Spleen (tissue), 11 donors: Measurements from ENCODE around the gene TCAF1. TPM values are rescaled to one million over a fixed set of nuclear protein-coding genes. Genes with fewer than 3 reads are reported as not detected.

Experiments
- DNase-seq: peaks from one replicate; pipeline ENCODE4 v3.0.0-alpha.2; 2020
- H3K27ac ChIP-seq, 8 donors: fragments of 200-600 bp; sonication (generic) in 7 of 8; 1 replicate in 4 of 8; 2 replicates in 4 of 8; pipeline versions ENCODE4 v1.5.0 to v1.8.0; 2016 to 2021; ENCODE audit warnings: inconsistent platforms in 4 of 8, mild to moderate bottlenecking in 4 of 8, moderate library complexity in 1 of 8
- H3K27me3 ChIP-seq, 7 donors: fragments of 200-600 bp; sonication (generic) in 6 of 7; replicated peaks in 1 of 7; 1 replicate in 4 of 7; 2 replicates in 3 of 7; pipeline versions ENCODE4 v1.5.0 to v1.8.0; 2016 to 2021; ENCODE audit warnings: inconsistent platforms in 3 of 7, mild to moderate bottlenecking in 1 of 7
- H3K36me3 ChIP-seq, 6 donors: fragments of 200-600 bp; sonication (generic) in 5 of 6; 1 replicate in 4 of 6; 2 replicates in 2 of 6; pipeline versions ENCODE4 v1.5.0 to v1.8.0; 2016 to 2021; ENCODE audit warnings: inconsistent platforms in 2 of 6
- H3K4me1 ChIP-seq, 6 donors: fragments of 200-600 bp; sonication (generic) in 5 of 6; 1 replicate in 3 of 6; 2 replicates in 3 of 6; pipeline versions ENCODE4 v1.5.0 to v1.8.0; 2016 to 2021; ENCODE audit warnings: inconsistent platforms in 3 of 6
- H3K4me3 ChIP-seq, 8 donors: fragments of 200-600 bp; sonication (generic) in 7 of 8; 1 replicate in 4 of 8; 2 replicates in 4 of 8; pipeline versions ENCODE4 v1.5.0 to v1.8.0; 2016 to 2021; ENCODE audit warnings: inconsistent platforms in 4 of 8, mild to moderate bottlenecking in 4 of 8, moderate library complexity in 2 of 8
- H3K9me3 ChIP-seq, 8 donors: fragments of 200-600 bp; sonication (generic) in 7 of 8; 1 replicate in 4 of 8; 2 replicates in 4 of 8; pipeline versions ENCODE4 v1.5.0 to v1.8.0; 2016 to 2021; ENCODE audit warnings: inconsistent platforms in 4 of 8
- CTCF ChIP-seq, 11 experiments: fragments of 200-600 bp in 7 of 11; fragments of 450-650 bp in 4 of 11; sonication (generic) in 4 of 11; IDR thresholded peaks in 8 of 11; conservative IDR thresholded peaks in 3 of 11; 1 replicate in 7 of 11; 2 replicates in 4 of 11; pipeline versions ENCODE4 v1.4.0 to v1.8.0; 2016 to 2021; ENCODE audit warnings: antibody characterized with exemption in 11 of 11, inconsistent platforms in 4 of 11, mild to moderate bottlenecking in 1 of 11
- POLR2A ChIP-seq, 3 donors: fragments of 450-650 bp; IDR thresholded peaks; one replicate each; pipeline ENCODE4 v1.5.1; 2017; ENCODE audit warnings: antibody characterized with exemption in 3 of 3, mild to moderate bottlenecking in 1 of 3
- POLR2AphosphoS5 ChIP-seq, 3 donors: sonication (generic); formaldehyde crosslinking; IDR thresholded peaks; one replicate each; pipeline ENCODE4 v1.5.1; 2017; ENCODE audit warnings: antibody characterized with exemption in 3 of 3
- WGBS, 5 donors: extraction: QIAGEN DNeasy Blood & Tissue Kit in 3 of 5; methylation state at CpG; one replicate each; pipeline versions ENCODE4 v1.1.5 to v1.1.7; 2013 to 2018; 5-methylcytosine and 5-hydroxymethylcytosine counted together
- intact Hi-C: fragments of 100-400 bp; cut with DNase I; formaldehyde crosslinking; loops from one replicate; pipeline ENCODE4 v1.15.0; 2023; ENCODE audit warnings: low total_unique reads
- polyA plus RNA-seq, 3 donors: library from polyadenylated mRNA; stranded (reverse); fragments of 200-250 nt; gene quantifications; one replicate each; pipeline ENCODE4 v1.2.1, GENCODE V29; 2013
- total RNA-seq, 7 donors: library from RNA; depleted of rRNA in 3 of 7; stranded (reverse); fragments of >200 nt in 3 of 7; fragmentation: NEBNext Ultra II Directional in 4 of 7; extraction: Animal tissue kit (Norgen Biotek cat#: 25700) in 4 of 7; gene quantifications; one replicate each; pipeline versions ENCODE4 v1.1.0 to v1.2.1, GENCODE V29; 2016 to 2021
- donor health status: healthy with polysubstance abuse.
- donor health status: DM: no; HTN: no; CAD: no; lungs with moderate emphysema.
- donor health status: DM: no; HTN: no; CAD: no.
- donor health status: Bipolar disorder and iron deficiency.
- donor health status: healthy.
- donor health status: DM: no; HTN: no; CAD: no.
- donor health status: DM: yes; HTN: yes; CAD: no.

TCAF1 gene
- total and polyA plus RNA-seq, 10 donors = 3.8 to 39.6 (median 27.1) TPM

GRCh38 chr7:143906895-143907294 is 4.9 kb upstream of the TCAF1 start:
- TF ChIP-seq POLR2AphosphoS5 (IDR thresholded peaks at IDR 0.05) (no peak), POLR2A (IDR thresholded peaks at IDR 0.05) (no peak), CTCF (IDR thresholded peaks at IDR 0.05 in 8 of 11, conservative IDR thresholded peaks at IDR 0.05 in 3 of 11) (no peak)
- WGBS, 5 donors = 94 to 99% (median 96%) methylated on average over 5 of the region's 5 CpGs
- Histone ChIP-seq H3K4me3 (no peak overlapping the region), H3K36me3 (no peaks in the 10 kb centered on the region), H3K9me3 (no peaks in the 10 kb centered on the region), H3K4me1 (peaks cover 0 to 7% (median 1%) of the 10 kb centered on the region in 6 donors), H3K27ac (no peak overlapping the region), H3K27me3 (no peaks in the 10 kb centered on the region)
- no peak for DNase-seq
- intact Hi-C loops = no loop called here

- no peak for TF ChIP-seq POLR2AphosphoS5 (IDR thresholded peaks at IDR 0.05)
- TF ChIP-seq POLR2A (IDR thresholded peaks at IDR 0.05) = no peak
- no peak for TF ChIP-seq CTCF (IDR thresholded peaks at IDR 0.05 in 8 of 11, conservative IDR thresholded peaks at IDR 0.05 in 3 of 11)
- Histone ChIP-seq H3K9me3 (no peaks in the 10 kb centered on the region), H3K27ac (no peak overlapping the region), H3K36me3 (no peaks in the 10 kb centered on the region), H3K4me3 (no peak overlapping the region), H3K4me1 (peaks cover 0 to 10% (median 4%) of the 10 kb centered on the region in 6 donors), H3K27me3 (no peaks in the 10 kb centered on the region)
- DNase-seq = no peak
- intact Hi-C loops = no loop called here
- 85 to 95% (median 92%) methylated on average over 9 of the region's 9 CpGs for WGBS, 5 donors
Measured at GRCh38 chr7:143906151-143906550, 4.2 kb upstream of the TCAF1 start.

- intact Hi-C loops = no loop called here
- H3K4me1 ChIP-seq = peaks cover 3 to 16% (median 11%) of the 10 kb centered on the region in 6 donors
- no peaks in the 10 kb centered on the region for H3K27me3 ChIP-seq
- 65 to 94% (median 88%) methylated on average over 1 of the region's 1 CpG for WGBS, 5 donors
- no peak for DNase-seq
- TF ChIP-seq POLR2A (IDR thresholded peaks at IDR 0.05) = no peak
- TF ChIP-seq CTCF (IDR thresholded peaks at IDR 0.05 in 8 of 11, conservative IDR thresholded peaks at IDR 0.05 in 3 of 11) = no peak
- no peak for TF ChIP-seq POLR2AphosphoS5 (IDR thresholded peaks at IDR 0.05)
- H3K27ac ChIP-seq = no peak overlapping the region
- H3K9me3 ChIP-seq = no peaks in the 10 kb centered on the region
- H3K36me3 ChIP-seq = no peaks in the 10 kb centered on the region
- no peak overlapping the region for H3K4me3 ChIP-seq
Measured at GRCh38 chr7:143905509-143905908, 3.5 kb upstream of the TCAF1 start.

GRCh38 chr7:143902332-143902899 is 440 bp upstream of the TCAF1 start:
- peak overlapping the region; percentile 79 to 94 (median 90) for H3K27ac ChIP-seq

More at GRCh38 chr7:143902332-143902899, 440 bp upstream of the TCAF1 start:
- intact Hi-C loops = no loop called here
- TF ChIP-seq POLR2A (IDR thresholded peaks at IDR 0.05) (no peak), CTCF (IDR thresholded peaks at IDR 0.05 in 8 of 11, conservative IDR thresholded peaks at IDR 0.05 in 3 of 11) (no peak), POLR2AphosphoS5 (IDR thresholded peaks at IDR 0.05) (no peak)
- H3K9me3 ChIP-seq = no peaks in the 10 kb centered on the region
- H3K27me3 ChIP-seq = no peaks in the 10 kb centered on the region
- H3K36me3 ChIP-seq = no peaks in the 10 kb centered on the region
- 73 to 76% (median 75%) methylated on average over 14 of the region's 14 CpGs for WGBS, 5 donors
- H3K4me1 ChIP-seq = peaks cover 6 to 37% (median 21%) of the 10 kb centered on the region in 6 donors
- H3K4me3 ChIP-seq = peak overlapping the region in 7 of 8 donors; percentile 56 to 90 (median 78)
- peak; percentile 78 for DNase-seq
